GM12891 (cell line): ENCODE results near the gene LIPN.

Experiments used
- PAX5 ChIP-seq: IDR thresholded peaks from 2 replicates; pipeline ENCODE4 v1.6.1; 2011; ENCODE audit warnings: low read length, moderate library complexity, mild to moderate bottlenecking; ENCODE audit not compliant: insufficient read depth, severe bottlenecking
- POLR2A ChIP-seq: IDR thresholded peaks from 2 replicates; pipeline ENCODE4 v1.6.1; 2011; ENCODE audit warnings: low read depth, low read length, control low read depth
- POLR2AphosphoS5 ChIP-seq: IDR thresholded peaks from 2 replicates; pipeline ENCODE4 v1.6.1; 2011; ENCODE audit warnings: low read depth, low read length, control low read depth
- POU2F2 ChIP-seq: IDR thresholded peaks from 2 replicates; pipeline ENCODE4 v1.6.1; 2011; ENCODE audit warnings: low read depth, mild to moderate bottlenecking, control low read depth, low read length, moderate library complexity
- SPI1 ChIP-seq: IDR thresholded peaks from 2 replicates; pipeline ENCODE4 v1.6.1; 2011; ENCODE audit warnings: low read depth, low read length, control low read depth
- TAF1 ChIP-seq: IDR thresholded peaks from 2 replicates; pipeline ENCODE4 v1.6.1; 2011; ENCODE audit warnings: low read depth, low read length, control low read depth

DNA sequence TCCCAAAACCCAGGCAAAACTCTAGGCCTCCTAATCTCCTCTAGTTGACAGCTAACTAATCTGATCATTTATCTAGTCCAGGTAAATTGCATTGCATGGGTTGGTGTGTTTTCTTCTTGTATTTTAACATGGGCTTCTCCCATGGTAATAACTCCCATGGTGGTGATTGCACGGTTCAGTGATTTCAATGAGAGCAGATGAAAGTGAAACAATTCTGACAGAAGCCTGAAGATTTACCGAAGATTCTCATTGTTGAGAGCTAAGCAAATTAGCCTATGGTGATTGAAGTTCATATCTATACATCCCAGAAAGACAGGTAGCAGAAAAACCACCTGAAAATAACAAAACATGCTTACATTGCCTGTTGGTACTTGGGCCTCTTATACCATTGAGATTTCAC is 26.6 kb upstream of the LIPN start:
- TF ChIP-seq POLR2A (no peak), SPI1 (no peak), POLR2AphosphoS5 (no peak), POU2F2 (no peak), TAF1 (no peak), PAX5 (peak; percentile 60)
